HG03064 (cell line): ENCODE measurements around the gene ITPRID1.
"Not testable (repeated sequence)": the region's sequence is repeated elsewhere in the genome, so short reads cannot be mapped to it uniquely, and the experiment has no call there.

Experiments
- ATAC-seq: cut with Tn5 transposase; IDR thresholded peaks from one replicate; pipeline ENCODE4 v1.9.1; 2021; ENCODE audit warnings: low read depth; ENCODE audit not compliant: unreplicated experiment

The ITPRID1 gene

GRCh38 chr7:31512166-31512565, 1.7 kb upstream of the ITPRID1 start:
- no peak for ATAC-seq

- ATAC-seq = no peak
Observed at GRCh38 chr7:31516680-31517502, 3.0 kb downstream of the ITPRID1 start.

GRCh38 chr7:31517513-31517912, 3.6 kb downstream of the ITPRID1 start:
- ATAC-seq = no peak

- ATAC-seq = no peak
Observed at GRCh38 chr7:31518766-31519165, 4.9 kb downstream of the ITPRID1 start.

GRCh38 chr7:31521336-31522010, 7.6 kb downstream of the ITPRID1 start:
- ATAC-seq = no peak

GRCh38 chr7:31526864-31527263, 13.0 kb downstream of the ITPRID1 start:
- ATAC-seq = no peak

GRCh38 chr7:31529103-31529502, 15.2 kb downstream of the ITPRID1 start:
- no peak for ATAC-seq

- not testable (repeated sequence) for ATAC-seq
Observed at GRCh38 chr7:31540651-31541185, 26.8 kb downstream of the ITPRID1 start.

GRCh38 chr7:31545549-31545948, 31.7 kb downstream of the ITPRID1 start:
- ATAC-seq = no peak

- ATAC-seq = no peak
Observed at GRCh38 chr7:31549611-31550010, 35.7 kb downstream of the ITPRID1 start.

- ATAC-seq = no peak
Observed at GRCh38 chr7:31550432-31550831, 36.5 kb downstream of the ITPRID1 start.

- ATAC-seq = no peak
Observed at GRCh38 chr7:31553661-31554081, 39.8 kb downstream of the ITPRID1 start.

- no peak for ATAC-seq
Observed at GRCh38 chr7:31562002-31562401, 48.1 kb downstream of the ITPRID1 start.

- no peak for ATAC-seq
Observed at GRCh38 chr7:31563522-31563921, 49.6 kb downstream of the ITPRID1 start.

GRCh38 chr7:31563951-31564350, 50.1 kb downstream of the ITPRID1 start:
- ATAC-seq = no peak

GRCh38 chr7:31564661-31565060, 50.8 kb downstream of the ITPRID1 start:
- ATAC-seq = no peak

- ATAC-seq = no peak
Observed at GRCh38 chr7:31569528-31569927, 55.6 kb downstream of the ITPRID1 start.

GRCh38 chr7:31583526-31583925, 69.6 kb downstream of the ITPRID1 start:
- ATAC-seq = no peak

- no peak for ATAC-seq
Observed at GRCh38 chr7:31583942-31584341, 70.1 kb downstream of the ITPRID1 start.

- no peak for ATAC-seq
Observed at GRCh38 chr7:31595390-31595789, 81.5 kb downstream of the ITPRID1 start.

GRCh38 chr7:31602041-31602625, 88.2 kb downstream of the ITPRID1 start:
- no peak for ATAC-seq
